ENCODE data around the gene ACBD7. TPM values are rescaled to one million over a fixed set of nuclear protein-coding genes. Genes with fewer than 3 reads are reported as not detected.
A peak's percentile ranks its signal among the peaks of the same experiment; 100 is the strongest.

Gene ACBD7
- total RNA-seq, 4 donors from 2014 or later = not detected

- in situ Hi-C loops (cut with MboI; ENCODE audit: low sequenced_read_pairs in 4 of 4) = loop anchor here in 2 of 4 donors (10.0 to 25.0 kb wide), 2 partner anchors 252 to 260 kb away; partner anchors contain the start of genes CDNF (in 1 of the 2), HSPA14 (in 1 of the 2) and MSANTD7 (in 1 of the 2)
- ATAC-seq = peak; percentile 98
- Histone ChIP-seq H3K9me3 (no peaks in the 10 kb centered on the region), H3K27ac (peak within 1 kb of the TSS; percentile 88 to 98 (median 93)), H3K4me1 (peaks cover 18 to 20% of the 10 kb centered on the region in 2 donors), H3K27me3 (no peaks in the 10 kb centered on the region), H3K36me3 (peaks cover 0 to 2% of the 10 kb centered on the region in 2 donors), H3K4me3 (peak within 1 kb of the TSS; percentile 74 to 92 (median 84))
- peak; percentile 91 to 95 for DNase-seq
- TF ChIP-seq CTCF (IDR thresholded peaks at IDR 0.05 in 4 of 5, conservative IDR thresholded peaks at IDR 0.05 in 1 of 5) = no peak
- TF ChIP-seq POLR2A (IDR thresholded peaks at IDR 0.05) = peak; percentile 70
- intact Hi-C loops (cut with DNase I; ENCODE audit: low total_unique reads) = loop anchor here (1.0 to 5.0 kb wide), 5 partner anchors 72 to 492 kb away; partner anchors contain the start of genes CDNF, HSPA14, MEIG1 and MSANTD7
Measured at GRCh38 chr10:15097011-15097812, 8.6 kb upstream of the ACBD7 start, which contains the start of gene RPP38. TSS of gene RPP38 (plus strand) at chr10:15097355. CDS start at chr10:15103315, 5,960 bp downstream.

DNA sequence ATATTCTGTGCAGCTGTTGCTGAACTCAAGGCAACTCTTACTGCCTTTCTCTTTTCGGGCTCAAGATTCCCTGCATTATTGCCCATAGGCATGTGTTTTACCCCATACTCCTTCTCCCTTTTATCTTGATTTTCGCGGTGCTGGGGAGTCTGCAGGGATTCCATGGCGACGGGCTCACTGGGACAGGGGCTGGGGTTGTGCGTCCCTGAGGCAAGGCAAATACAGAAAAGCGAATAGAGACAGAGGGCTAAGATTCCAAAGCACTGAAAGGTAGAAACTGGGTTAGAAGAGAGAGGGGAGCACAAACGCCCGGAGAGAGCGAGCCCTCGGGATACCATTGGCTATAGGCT lies 8.1 kb upstream of the ACBD7 start:
- no peak for DNase-seq
- Histone ChIP-seq H3K4me3 (peak overlapping the region; percentile 74 to 92 (median 84)), H3K4me1 (peaks cover 18 to 20% of the 10 kb centered on the region in 2 donors), H3K27ac (peak overlapping the region; percentile 88 to 98 (median 93)), H3K27me3 (no peaks in the 10 kb centered on the region), H3K36me3 (no peaks in the 10 kb centered on the region), H3K9me3 (no peaks in the 10 kb centered on the region)
- TF ChIP-seq POLR2A (IDR thresholded peaks at IDR 0.05) (no peak), CTCF (IDR thresholded peaks at IDR 0.05 in 4 of 5, conservative IDR thresholded peaks at IDR 0.05 in 1 of 5) (no peak)
- ATAC-seq = no peak
- in situ Hi-C loops (cut with MboI; ENCODE audit: low sequenced_read_pairs in 4 of 4) (loop anchor here in 2 of 4 donors (10.0 to 25.0 kb wide), 2 partner anchors 252 to 259 kb away; partner anchors contain the start of genes CDNF (in 1 of the 2), HSPA14 (in 1 of the 2) and MSANTD7 (in 1 of the 2)), intact Hi-C loops (cut with DNase I; ENCODE audit: low total_unique reads) (loop anchor here (1.0 to 5.0 kb wide), 5 partner anchors 73 to 492 kb away; partner anchors contain the start of genes CDNF, HSPA14, MEIG1 and MSANTD7)

- Histone ChIP-seq H3K27me3 (no peaks in the 10 kb centered on the region), H3K9me3 (no peaks in the 10 kb centered on the region), H3K36me3 (no peaks in the 10 kb centered on the region), H3K4me3 (no peak overlapping the region), H3K27ac (no peak overlapping the region), H3K4me1 (peaks cover 4 to 12% of the 10 kb centered on the region in 2 donors)
- no peak for DNase-seq
- TF ChIP-seq CTCF (IDR thresholded peaks at IDR 0.05 in 4 of 5, conservative IDR thresholded peaks at IDR 0.05 in 1 of 5) (no peak), POLR2A (IDR thresholded peaks at IDR 0.05) (no peak)
- in situ Hi-C loops (cut with MboI; ENCODE audit: low sequenced_read_pairs in 4 of 4) (loop anchor here in 2 of 4 donors (10.0 to 25.0 kb wide), 2 partner anchors 248 to 256 kb away; partner anchors contain the start of genes CDNF (in 1 of the 2), HSPA14 (in 1 of the 2) and MSANTD7 (in 1 of the 2)), intact Hi-C loops (cut with DNase I; ENCODE audit: low total_unique reads) (no loop called here)
- no peak for ATAC-seq
Measured at GRCh38 chr10:15092855-15093408, 4.4 kb upstream of the ACBD7 start.

GRCh38 chr10:15091418-15091817 lies 2.8 kb upstream of the ACBD7 start:
- Histone ChIP-seq H3K27ac (no peak overlapping the region), H3K27me3 (no peaks in the 10 kb centered on the region), H3K4me1 (peaks cover 3 to 7% of the 10 kb centered on the region in 2 donors), H3K9me3 (no peaks in the 10 kb centered on the region), H3K4me3 (no peak overlapping the region), H3K36me3 (no peaks in the 10 kb centered on the region)
- ATAC-seq (no peak), DNase-seq (no peak)
- in situ Hi-C loops (cut with MboI; ENCODE audit: low sequenced_read_pairs in 4 of 4) = loop anchor here in 2 of 4 donors (10.0 to 25.0 kb wide), 2 partner anchors 247 to 254 kb away; partner anchors contain the start of genes CDNF (in 1 of the 2), HSPA14 (in 1 of the 2) and MSANTD7 (in 1 of the 2)
- TF ChIP-seq CTCF (IDR thresholded peaks at IDR 0.05 in 4 of 5, conservative IDR thresholded peaks at IDR 0.05 in 1 of 5) = no peak
- TF ChIP-seq POLR2A (IDR thresholded peaks at IDR 0.05) = no peak
- intact Hi-C loops (cut with DNase I; ENCODE audit: low total_unique reads) = no loop called here

All from gastrocnemius medialis (tissue), 4 donors.